ENCODE results near the gene CMTM4. TPM values are rescaled to one million over a fixed set of nuclear protein-coding genes. Genes with fewer than 3 reads are reported as not detected.

The CMTM4 gene
- total RNA-seq, result 10 to 100 TPM in 2 of 6 experiments, 1 to 10 TPM in 4; 5.1 to 14.8 (median 8.0) TPM
- long read RNA-seq, result 0 reads

GRCh38 chr16:66696669-66697630, at the start of gene CMTM4:
TSS of gene CMTM4 (minus strand) at chr16:66696743. CDS start at chr16:66696525, 218 bp downstream.
- ATAC-seq, result peak; percentile 93 to 98 (median 96)
- Histone ChIP-seq H3K27me3 (no peaks in the 10 kb centered on the region), H3K27ac (peak within 1 kb of the TSS in 2 of 3 donors; percentile 50 to 62), H3K9me3 (no peaks in the 10 kb centered on the region), H3K4me3 (peak within 1 kb of the TSS; percentile 64 to 72 (median 65)), H3K36me3 (no peaks in the 10 kb centered on the region), H3K4me1 (peaks cover 0 to 8% (median 2%) of the 10 kb centered on the region in 4 donors)
- TF ChIP-seq CTCF (IDR thresholded peaks at IDR 0.05) (peak in 3 of 4 donors; percentile 15 to 56 (median 25)), POLR2A (IDR thresholded peaks at IDR 0.05) (peak; percentile 25)
- 13% methylated on average over 12 of the region's 84 CpGs for WGBS (ENCODE audit: insufficient coverage, low coverage, low lambda C conversion rate, missing lambda C conversion rate)
- intact Hi-C loops (cut with DNase I), result no loop called here
- DNase-seq, result peak; percentile 91 to 93 (median 93)

- WGBS (ENCODE audit: insufficient coverage, low coverage, low lambda C conversion rate, missing lambda C conversion rate), result 63% methylated on average over 3 of the region's 3 CpGs
- H3K9me3 ChIP-seq, result no peaks in the 10 kb centered on the region
- H3K4me3 ChIP-seq, result no peak overlapping the region
- H3K36me3 ChIP-seq, result peaks cover 5 to 61% (median 14%) of the 10 kb centered on the region in 4 donors
- no peaks in the 10 kb centered on the region for H3K27me3 ChIP-seq
- no peak overlapping the region for H3K27ac ChIP-seq
- DNase-seq, result no peak
- ATAC-seq, result no peak
- H3K4me1 ChIP-seq, result peaks cover 0 to 31% (median 17%) of the 10 kb centered on the region in 4 donors
- TF ChIP-seq CTCF (IDR thresholded peaks at IDR 0.05) (no peak), POLR2A (IDR thresholded peaks at IDR 0.05) (no peak)
- intact Hi-C loops (cut with DNase I), result no loop called here
These were observed 49.5 kb upstream of the CMTM4 start for GRCh38 chr16:66746048-66746447.

GRCh38 chr16:66741950-66742808, 45.6 kb upstream of the CMTM4 start:
- H3K27me3 ChIP-seq, result no peaks in the 10 kb centered on the region
- DNase-seq (no peak), ATAC-seq (peak in 2 of 4 donors; percentile 3 to 4)
- intact Hi-C loops (cut with DNase I), result no loop called here
- H3K36me3 ChIP-seq, result peaks cover 5 to 61% (median 11%) of the 10 kb centered on the region in 4 donors
- H3K4me1 ChIP-seq, result peaks cover 0 to 21% (median 10%) of the 10 kb centered on the region in 4 donors
- no peak for TF ChIP-seq POLR2A (IDR thresholded peaks at IDR 0.05)
- TF ChIP-seq CTCF (IDR thresholded peaks at IDR 0.05), result no peak
- WGBS (ENCODE audit: insufficient coverage, low coverage, low lambda C conversion rate, missing lambda C conversion rate), result 47% methylated on average over 10 of the region's 10 CpGs
- H3K27ac ChIP-seq, result peak overlapping the region; percentile 61 to 75 (median 72)
- H3K4me3 ChIP-seq, result no peak overlapping the region
- no peaks in the 10 kb centered on the region for H3K9me3 ChIP-seq

GRCh38 chr16:66741169-66741900, 44.8 kb upstream of the CMTM4 start:
- H3K4me1 ChIP-seq, result peaks cover 0 to 21% (median 10%) of the 10 kb centered on the region in 4 donors
- no peaks in the 10 kb centered on the region for H3K27me3 ChIP-seq
- DNase-seq, result peak; percentile 85 to 90 (median 89)
- no peak overlapping the region for H3K4me3 ChIP-seq
- H3K36me3 ChIP-seq, result peaks cover 5 to 58% (median 10%) of the 10 kb centered on the region in 4 donors
- peak in 1 of 4 donors; percentile 3 for TF ChIP-seq CTCF (IDR thresholded peaks at IDR 0.05)
- TF ChIP-seq POLR2A (IDR thresholded peaks at IDR 0.05), result no peak
- WGBS (ENCODE audit: insufficient coverage, low coverage, low lambda C conversion rate, missing lambda C conversion rate), result 30% methylated on average over 10 of the region's 10 CpGs
- peak; percentile 97 to 99 (median 98) for ATAC-seq
- intact Hi-C loops (cut with DNase I), result no loop called here
- peak overlapping the region; percentile 61 to 75 (median 72) for H3K27ac ChIP-seq
- no peaks in the 10 kb centered on the region for H3K9me3 ChIP-seq
